Stimulated activated CD8-positive, alpha-beta memory T cell treated with anti-CD3 and anti-CD28 coated beads, Interleukin-2, amount 100 ng/mL, for 1 hour (primary cell): ENCODE results near the gene SUSD3.

Experiments
- DNase-seq, 2 donors: peaks; one replicate each; pipeline ENCODE4 v3.0.0-alpha.2; 2020; ENCODE audit warnings: low read depth in 2 of 2

The SUSD3 gene

GRCh38 chr9:93052791-93053540, 5.5 kb upstream of the SUSD3 start:
- no peak for DNase-seq

DNA sequence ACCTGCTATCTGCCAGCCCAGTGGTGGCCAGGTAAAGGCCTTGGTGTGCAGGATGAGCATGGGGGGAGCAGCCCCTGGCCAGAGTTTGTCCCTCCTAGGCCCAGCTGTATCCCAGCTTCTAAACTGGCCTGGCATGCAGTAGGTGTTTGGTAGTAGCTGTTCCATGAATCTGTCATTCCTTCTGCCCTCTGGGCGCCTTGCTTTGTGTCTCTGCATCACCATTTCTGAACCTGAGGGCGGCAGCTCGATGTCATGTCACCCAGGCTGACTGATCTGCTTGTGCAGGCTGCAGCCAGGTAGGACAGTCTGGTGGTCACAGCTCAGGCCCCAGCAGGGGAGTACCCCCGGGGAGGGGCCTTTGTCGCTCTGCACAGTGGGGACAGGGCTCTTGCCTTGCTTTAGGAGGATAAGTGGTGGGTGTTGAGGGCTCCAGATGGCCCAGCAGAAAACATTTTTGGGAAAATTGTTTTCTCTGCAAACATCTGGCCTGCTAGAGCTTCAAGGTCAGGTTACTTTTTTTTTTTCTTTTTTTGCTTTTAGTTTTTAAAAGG, 4.6 kb upstream of the SUSD3 start:
- DNase-seq, result no peak

DNA sequence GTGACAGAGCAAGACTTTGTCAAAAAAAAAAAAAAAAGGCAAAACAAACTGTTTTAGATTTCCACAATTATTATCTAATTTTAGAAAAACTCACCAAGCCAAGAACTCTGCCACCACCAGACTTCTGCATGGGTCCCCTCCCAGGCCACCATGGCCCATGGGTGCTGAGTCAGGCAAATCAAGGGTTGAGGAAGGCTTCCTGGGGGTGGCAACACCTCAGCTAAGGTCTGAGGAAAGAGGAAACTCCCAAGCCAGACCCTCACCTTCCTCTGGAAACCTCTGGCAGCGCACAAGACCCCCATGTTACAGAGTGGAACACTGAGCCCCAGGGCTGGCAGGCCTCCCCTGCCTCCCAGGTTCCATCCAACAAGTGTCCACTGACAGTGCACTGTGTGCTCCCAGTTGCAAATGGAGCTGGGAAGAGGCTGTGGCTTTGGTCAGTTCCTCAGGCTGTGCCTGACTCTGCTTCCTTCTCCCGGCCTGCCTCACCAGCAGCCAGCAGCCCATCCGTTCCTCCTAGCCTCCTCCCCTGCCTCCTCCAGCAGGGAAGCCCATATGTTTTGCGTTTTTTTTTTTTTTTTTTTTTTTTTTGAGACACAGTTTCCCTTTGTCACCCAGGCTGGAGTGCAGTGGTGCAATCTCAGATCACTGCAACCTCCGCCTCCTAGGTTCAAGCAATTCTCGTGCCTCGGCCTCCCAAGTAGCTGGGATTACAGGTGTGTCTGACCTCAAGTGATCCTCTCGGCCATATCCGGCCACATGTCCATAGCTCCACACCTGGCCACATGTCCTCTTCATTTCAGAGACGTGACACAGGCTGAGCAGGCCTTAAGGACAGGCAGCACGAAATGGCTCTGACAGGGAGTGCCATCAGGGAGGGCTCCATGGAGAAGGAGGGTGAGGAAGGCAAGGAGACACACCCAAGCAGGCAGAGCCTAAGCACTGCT, 3.5 kb upstream of the SUSD3 start:
- no peak for DNase-seq

DNA sequence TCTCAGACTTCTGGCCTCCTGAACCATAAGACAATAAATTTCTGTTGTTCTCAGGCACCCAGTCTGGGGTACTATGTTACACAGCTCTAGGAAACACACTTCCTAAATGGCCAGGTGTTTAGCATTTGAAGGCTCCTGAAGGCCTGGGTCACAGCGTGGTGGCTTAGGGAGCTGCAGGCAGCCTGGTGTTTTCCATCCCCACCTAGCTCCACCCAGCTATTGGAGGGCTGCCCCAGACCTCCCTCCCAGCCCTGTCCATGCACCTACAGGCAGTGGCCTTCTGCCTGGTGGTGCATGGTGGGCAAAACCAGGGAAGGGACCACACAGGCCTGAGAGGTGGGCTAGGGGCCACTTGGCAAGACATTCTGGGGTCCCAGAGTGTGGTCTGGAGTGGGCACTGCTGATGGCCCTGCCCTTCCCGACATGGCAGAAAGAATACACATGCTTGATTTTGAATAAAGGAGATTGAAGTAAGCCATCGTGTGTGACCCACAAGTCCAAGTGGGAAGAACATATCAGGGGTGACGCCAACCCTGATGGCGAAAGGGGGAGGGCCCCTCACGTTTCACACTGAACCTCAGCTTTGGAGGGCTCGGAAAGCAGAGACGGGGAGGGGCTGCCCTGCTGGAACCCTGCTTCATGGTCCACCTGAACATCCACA, 1.3 kb upstream of the SUSD3 start:
- DNase-seq, result no peak

DNA sequence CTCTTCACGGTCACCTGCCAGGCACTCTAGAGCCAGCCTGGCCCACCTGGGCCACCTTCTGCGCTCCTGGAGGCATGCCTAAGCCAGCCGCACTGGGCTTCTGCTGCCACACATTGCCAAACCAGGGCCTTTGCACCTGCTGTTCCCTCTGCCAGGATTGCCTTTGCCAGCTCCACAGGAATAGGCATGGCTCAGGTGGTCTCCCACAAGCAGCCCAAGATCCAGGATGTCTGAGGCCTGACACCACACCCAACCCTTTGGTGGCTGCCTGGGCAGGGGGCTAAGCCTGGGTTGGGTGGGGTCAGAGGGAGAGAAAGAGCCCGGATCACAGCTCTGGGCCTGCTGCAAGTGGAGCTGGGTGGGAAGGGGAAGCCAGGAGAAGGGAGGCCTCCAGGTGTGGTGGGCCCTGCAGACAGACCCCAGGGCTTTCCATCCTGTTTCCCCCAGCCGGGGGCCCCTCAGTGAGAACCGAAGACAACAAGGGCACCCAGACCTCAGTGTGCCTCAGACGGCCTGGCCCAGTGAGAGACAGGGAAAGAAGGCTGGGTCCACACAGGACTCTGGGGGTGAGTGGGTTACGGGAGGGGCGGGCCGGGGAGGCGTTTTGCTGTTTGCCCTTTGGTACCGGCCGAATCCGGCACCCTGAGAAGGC, 672 bp upstream of the SUSD3 start:
- no peak for DNase-seq

GRCh38 chr9:93059011-93059714, 662 bp downstream of the SUSD3 start:
- no peak for DNase-seq

- DNase-seq, result no peak
Measured at GRCh38 chr9:93059715-93060578, 1.4 kb downstream of the SUSD3 start.

GRCh38 chr9:93060746-93061259, 2.3 kb downstream of the SUSD3 start:
- DNase-seq, result no peak

DNA sequence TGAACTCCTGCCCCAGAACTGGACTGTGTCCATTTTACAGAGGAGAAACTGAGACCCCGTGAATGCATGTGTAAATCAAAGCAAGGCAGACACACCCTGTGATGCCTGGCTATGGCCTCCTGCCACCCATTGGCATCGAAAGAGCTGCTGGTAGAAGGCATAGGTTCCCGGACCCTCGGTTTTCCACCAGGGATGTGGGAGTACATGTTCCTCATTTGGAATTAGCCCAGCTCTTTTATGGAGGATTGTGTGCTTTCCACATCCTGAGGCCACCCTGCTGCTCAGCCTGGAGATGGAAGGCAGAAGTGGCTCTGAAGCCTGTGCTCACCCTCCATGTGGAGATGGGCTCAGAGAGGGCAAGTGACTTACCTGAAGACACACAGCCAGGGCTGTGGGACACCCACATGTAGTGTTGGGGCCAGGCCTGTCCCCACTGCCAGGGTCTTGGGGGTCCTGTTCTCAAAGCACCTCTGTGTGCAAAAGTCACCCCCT, 2.8 kb downstream of the SUSD3 start:
- DNase-seq, result no peak

DNA sequence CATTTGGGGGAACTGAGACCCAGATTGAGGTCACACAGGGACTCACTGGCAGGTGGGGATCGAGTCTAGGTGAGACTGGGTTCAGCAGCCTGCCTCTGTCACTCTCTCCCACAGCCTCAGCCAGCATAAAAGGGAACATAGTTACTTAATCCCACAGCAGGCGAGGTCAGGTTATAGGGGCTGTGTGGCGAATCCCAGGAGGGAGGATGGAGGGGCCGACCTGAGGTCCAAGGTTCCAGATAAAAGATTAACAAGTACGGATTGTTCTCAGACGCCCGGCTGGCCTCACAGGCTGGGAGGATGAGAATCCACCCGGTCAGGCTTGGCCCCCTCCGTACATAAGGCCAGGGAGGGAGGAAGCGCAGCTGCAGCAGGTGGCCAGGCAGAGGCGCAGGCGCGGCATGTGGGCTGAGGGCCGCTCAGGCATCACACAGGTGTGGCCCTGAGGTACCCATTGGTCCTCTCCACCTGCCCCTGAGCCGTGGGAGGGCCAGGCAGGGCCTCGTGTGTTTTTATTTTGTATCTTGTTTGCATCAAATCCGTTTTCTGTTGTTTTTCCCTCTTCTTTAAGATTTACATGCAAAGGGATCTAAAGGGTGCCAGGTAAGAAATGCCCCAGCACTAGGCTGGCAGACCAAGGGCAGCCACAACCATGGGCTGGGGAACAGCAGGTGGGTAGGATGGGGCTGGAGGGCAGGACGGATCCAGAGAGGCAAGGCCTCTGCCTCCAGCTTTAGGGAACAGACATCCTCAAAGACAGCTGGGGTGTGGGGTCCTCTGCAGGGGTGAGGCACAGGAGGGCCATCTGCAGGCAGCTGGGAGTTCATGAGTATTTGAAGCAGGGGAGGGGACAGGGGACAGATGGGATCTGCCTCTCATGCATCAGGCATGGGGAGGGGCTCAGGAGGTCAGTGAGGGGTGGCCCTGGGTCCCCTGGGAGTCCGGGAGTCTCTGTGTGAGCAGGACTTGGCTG, 3.6 kb downstream of the SUSD3 start:
- DNase-seq, result no peak

DNA sequence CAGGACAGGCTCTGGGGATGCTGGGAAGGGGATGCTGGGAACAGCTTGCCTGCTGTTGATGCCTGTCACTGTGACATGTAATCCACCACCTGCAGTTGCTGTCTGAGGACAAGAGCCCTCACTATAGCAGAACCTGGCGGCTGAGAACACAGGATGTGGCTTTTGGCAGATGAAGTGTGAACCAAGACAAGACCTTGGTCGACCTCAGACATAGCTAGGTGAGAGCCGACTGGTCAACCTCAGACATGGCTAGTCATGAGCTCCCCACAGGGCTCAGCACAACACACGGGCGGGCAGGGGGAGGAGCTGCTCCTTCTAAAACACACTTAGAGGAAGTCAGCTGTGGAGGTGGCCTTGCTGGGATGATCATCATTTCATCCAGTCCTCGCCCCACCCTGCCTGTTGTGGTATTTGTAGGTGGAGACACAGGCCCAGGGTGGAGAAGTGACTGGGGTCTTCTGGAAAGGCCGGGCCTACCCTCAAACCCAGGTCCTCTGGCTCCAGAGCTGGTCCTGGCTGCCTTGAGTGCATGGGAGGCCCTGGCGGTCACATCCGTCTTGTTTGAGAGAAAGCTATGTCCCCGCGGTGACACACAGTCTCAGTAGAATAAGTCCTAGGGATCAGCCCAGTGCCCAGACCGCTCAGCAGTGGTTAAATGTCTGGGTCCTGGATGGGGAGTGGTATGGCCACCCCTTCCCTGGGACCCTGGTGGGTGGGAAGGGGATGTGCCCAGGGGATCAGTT, 6.1 kb downstream of the SUSD3 start:
- peak; percentile 67 to 73 for DNase-seq

DNA sequence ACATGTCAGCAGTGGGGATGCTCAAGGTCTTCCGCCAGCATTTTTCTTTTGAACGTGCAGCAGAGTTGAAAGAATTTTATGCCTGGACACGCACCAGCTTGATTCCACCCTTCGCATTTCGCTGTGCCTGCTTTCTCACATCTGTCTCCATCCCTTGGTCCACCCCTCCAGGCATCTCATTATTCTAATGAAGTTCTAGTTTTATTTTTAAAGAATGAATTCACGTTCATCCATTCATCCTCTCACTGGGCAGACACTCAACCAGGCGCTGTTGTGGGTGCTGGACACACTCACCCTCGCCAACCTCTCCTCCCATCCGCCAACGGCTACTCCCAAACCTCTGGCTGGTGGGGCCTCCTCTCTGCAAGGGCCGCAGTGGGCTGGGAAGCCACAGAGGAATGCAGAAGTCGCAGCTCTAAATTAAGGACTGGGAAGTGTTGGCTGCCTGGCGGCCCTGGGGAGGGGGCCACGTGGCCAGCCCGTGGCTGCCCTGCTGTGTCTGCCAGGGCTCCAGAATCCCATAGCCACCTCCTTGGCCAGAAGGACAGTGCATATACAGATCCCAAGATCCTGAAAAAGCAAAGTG, 6.7 kb downstream of the SUSD3 start:
- no peak for DNase-seq

- DNase-seq, result no peak
Measured at GRCh38 chr9:93066978-93067603, 8.6 kb downstream of the SUSD3 start.

DNA sequence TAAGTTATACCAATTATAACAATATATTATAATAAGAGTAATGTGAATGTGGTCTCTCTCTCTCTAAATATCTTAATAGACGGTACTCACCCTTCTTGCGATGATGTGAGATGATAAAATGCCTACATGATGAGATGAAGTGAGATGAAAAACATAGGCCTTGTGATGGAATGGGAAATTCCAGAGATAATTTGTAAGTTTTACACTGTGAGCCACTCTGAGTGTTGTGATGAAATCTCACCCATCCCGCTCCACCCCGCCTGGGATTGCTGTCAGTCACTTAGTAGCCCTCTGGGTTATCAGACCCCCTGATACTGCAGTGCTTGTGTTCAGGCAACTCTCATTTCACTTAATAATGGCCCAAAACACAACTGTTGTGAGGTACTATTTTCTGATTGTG, 10.5 kb downstream of the SUSD3 start:
- DNase-seq, result no peak

- DNase-seq, result no peak
Measured at GRCh38 chr9:93071464-93071863, 13.0 kb downstream of the SUSD3 start.

GRCh38 chr9:93072383-93072795, 13.9 kb downstream of the SUSD3 start:
- DNase-seq, result no peak
